Left ventricle myocardium inferior (tissue), 1 donor: ENCODE data around the gene ADO. TPM values are rescaled to one million over a fixed set of nuclear protein-coding genes. Genes with fewer than 3 reads are reported as not detected.
A peak's percentile ranks its signal among the peaks of the same experiment; 100 is the strongest.

ENCODE experiments used
- DNase-seq: peaks from one replicate; pipeline ENCODE4 v3.0.0-alpha.2; 2020
- H3K27ac ChIP-seq: fragments of 200-600 bp; replicated peaks from 2 replicates; pipeline ENCODE4 v1.8.0; 2021
- H3K27me3 ChIP-seq: fragments of 200-600 bp; 2 replicates; pipeline ENCODE4 v1.8.0; 2021; ENCODE audit warnings: low read depth
- H3K36me3 ChIP-seq: fragments of 200-600 bp; 2 replicates; pipeline ENCODE4 v1.8.0; 2021
- H3K4me1 ChIP-seq: fragments of 200-600 bp; 2 replicates; pipeline ENCODE4 v1.8.0; 2021
- H3K4me3 ChIP-seq: fragments of 200-600 bp; 2 replicates; pipeline ENCODE4 v1.8.0; 2021; ENCODE audit warnings: mild to moderate bottlenecking, moderate library complexity
- H3K9me3 ChIP-seq: fragments of 200-600 bp; replicated peaks from 2 replicates; pipeline ENCODE4 v1.8.0; 2021
- CTCF ChIP-seq: fragments of 200-600 bp; IDR thresholded peaks from 2 replicates; pipeline ENCODE4 v1.8.0; 2021; ENCODE audit warnings: antibody characterized with exemption, mild to moderate bottlenecking, borderline replicate concordance
- intact Hi-C: fragments of 100-400 bp; cut with micrococcal nuclease; formaldehyde crosslinking; loops from one replicate; pipeline ENCODE4 v1.11.0; 2022
- total RNA-seq: library from RNA; stranded (reverse); fragmentation: NEBNext Ultra II Directional; extraction: Animal tissue kit (Norgen Biotek cat#: 25700); gene quantifications from one replicate; pipeline ENCODE4 v1.2.1, GENCODE V29; 2021
- donor health status: DM: no; HTN: yes; CAD: no; lungs with severe emphysema.

ADO gene
- total RNA-seq, 1 donor from 2014 or later, result 18.9 TPM

DNA sequence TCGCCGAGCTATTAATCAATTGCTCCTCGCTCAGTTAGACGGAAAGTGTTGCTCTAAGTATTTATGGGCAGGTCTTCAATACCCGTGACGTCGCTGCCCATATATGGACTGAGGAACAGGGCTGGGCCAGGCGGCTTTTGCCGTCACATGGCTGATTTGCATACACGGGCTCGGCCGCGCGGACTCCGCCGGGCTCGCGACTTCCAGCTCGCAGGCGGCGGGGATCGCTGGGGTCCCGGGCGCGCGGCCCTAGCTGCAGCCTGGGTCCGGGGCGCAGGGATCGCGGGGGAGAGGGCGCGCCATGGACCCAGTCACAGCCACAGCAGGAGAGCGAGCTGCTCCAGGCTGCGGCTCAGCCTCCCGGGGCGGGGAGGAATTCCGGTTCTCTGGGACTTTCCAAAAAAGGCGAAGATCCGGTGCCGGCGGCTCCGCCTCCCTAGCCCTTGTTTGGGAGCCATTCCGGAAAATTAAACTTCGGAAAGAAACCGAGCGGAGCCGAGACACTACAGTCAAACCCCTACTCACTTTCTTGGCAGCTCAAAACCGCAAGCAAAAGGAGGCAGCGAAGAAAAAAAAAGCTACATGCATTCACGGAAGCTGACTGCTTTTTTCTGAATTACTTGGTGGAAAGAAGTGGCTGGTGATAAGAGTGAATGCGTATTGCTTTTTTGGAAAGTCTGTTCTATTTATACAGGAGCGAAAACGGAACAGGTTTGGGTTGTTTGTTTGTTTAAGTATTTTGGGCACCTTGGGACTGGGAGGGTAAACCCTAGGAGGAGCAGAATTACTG lies 12.0 kb downstream of the ADO start, which contains the start of gene EGR2:
Gene EGR2, minus strand, starts transcription at position 36 of the 790 bp plus-strand sequence. CDS start 337 bp downstream, outside the sequence.
- Histone ChIP-seq H3K36me3 (no peaks in the 10 kb centered on the region), H3K27me3 (peaks cover 66% of the 10 kb centered on the region), H3K9me3 (no peaks in the 10 kb centered on the region), H3K4me1 (peaks cover 52% of the 10 kb centered on the region), H3K27ac (peak within 1 kb of the TSS; percentile 91), H3K4me3 (peak within 1 kb of the TSS; percentile 87)
- peak; percentile 93 for DNase-seq
- intact Hi-C loops, result loop anchor here (5.0 kb wide), 1 partner anchor 204 kb away; no protein-coding TSS in a partner anchor
- TF ChIP-seq CTCF, result no peak

GRCh38 chr10:62817121-62817765 lies 12.7 kb downstream of the ADO start:
- TF ChIP-seq CTCF, result no peak
- Histone ChIP-seq H3K9me3 (no peaks in the 10 kb centered on the region), H3K27ac (peak overlapping the region; percentile 91), H3K36me3 (no peaks in the 10 kb centered on the region), H3K4me1 (peaks cover 52% of the 10 kb centered on the region), H3K27me3 (peaks cover 68% of the 10 kb centered on the region), H3K4me3 (peak overlapping the region; percentile 87)
- peak; percentile 51 for DNase-seq
- intact Hi-C loops, result loop anchor here (5.0 kb wide), 1 partner anchor 205 kb away; no protein-coding TSS in a partner anchor

DNA sequence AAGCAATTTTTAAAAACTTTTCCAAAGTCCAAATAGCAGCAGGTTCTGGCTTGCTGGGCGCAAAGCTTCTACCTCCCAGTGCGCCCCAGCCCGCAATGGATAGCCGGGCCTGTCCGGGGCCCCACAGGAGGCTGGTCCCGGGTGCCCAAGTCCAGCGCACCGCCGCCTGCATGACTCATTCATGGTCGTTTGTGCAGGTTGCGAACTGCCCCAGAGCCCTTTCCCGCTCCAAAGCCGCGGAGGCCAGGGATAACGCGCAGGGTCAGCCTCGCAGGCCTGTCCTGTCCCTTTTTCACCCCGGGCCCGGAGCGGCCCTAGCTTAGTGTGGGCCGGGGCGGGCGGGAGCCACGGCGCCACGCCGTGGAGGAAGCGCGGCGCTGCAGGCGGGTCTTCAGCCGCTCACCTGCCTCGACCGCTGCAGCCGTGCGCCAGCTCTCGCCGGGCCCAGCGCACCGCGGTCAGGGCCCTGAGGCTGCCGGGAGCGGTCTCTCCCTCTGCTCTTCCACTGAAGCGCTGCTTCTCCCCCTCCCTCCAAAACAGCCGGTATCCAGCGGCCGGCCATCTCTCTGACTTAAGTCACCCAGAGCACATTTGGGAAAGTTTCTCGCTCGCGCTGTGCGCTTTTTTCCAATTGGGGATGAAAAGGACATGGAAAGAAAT lies 13.4 kb downstream of the ADO start:
- H3K27me3 ChIP-seq, result peaks cover 74% of the 10 kb centered on the region
- DNase-seq, result peak; percentile 77
- no peaks in the 10 kb centered on the region for H3K9me3 ChIP-seq
- H3K4me1 ChIP-seq, result peaks cover 52% of the 10 kb centered on the region
- peak overlapping the region; percentile 87 for H3K4me3 ChIP-seq
- intact Hi-C loops, result loop anchor here (5.0 kb wide), 1 partner anchor 206 kb away; no protein-coding TSS in a partner anchor
- peak overlapping the region; percentile 91 for H3K27ac ChIP-seq
- no peaks in the 10 kb centered on the region for H3K36me3 ChIP-seq
- peak; percentile 94 for TF ChIP-seq CTCF

GRCh38 chr10:62818426-62819011 lies 14.0 kb downstream of the ADO start:
- peaks cover 75% of the 10 kb centered on the region for H3K27me3 ChIP-seq
- peaks cover 52% of the 10 kb centered on the region for H3K4me1 ChIP-seq
- intact Hi-C loops, result loop anchor here (5.0 kb wide), 1 partner anchor 206 kb away; no protein-coding TSS in a partner anchor
- H3K27ac ChIP-seq, result peak overlapping the region; percentile 91
- no peaks in the 10 kb centered on the region for H3K9me3 ChIP-seq
- no peaks in the 10 kb centered on the region for H3K36me3 ChIP-seq
- H3K4me3 ChIP-seq, result peak overlapping the region; percentile 87
- no peak for TF ChIP-seq CTCF
- DNase-seq, result no peak
